HEK293T (cell line): ENCODE results near the gene TMEM132D.

Experiments used
- CTCF ChIA-PET: fragments of 350-600 bp; formaldehyde crosslinking; extraction: SDS; loops from one replicate; lab custom pipeline; 2021; ENCODE audit warnings: antibody characterized with exemption, inconsistent platforms; lab: Yijun Ruan, JAX
- POLR2A ChIA-PET: fragments of 350-600 bp; formaldehyde crosslinking; extraction: SDS; loops from one replicate; lab custom pipeline; 2020; ENCODE audit warnings: antibody characterized with exemption, inconsistent platforms; lab: Yijun Ruan, JAX
- DNase-seq: peaks from one replicate; pipeline ENCODE4 v3.0.0; 2012; ENCODE audit warnings: mixed read lengths; ENCODE audit errors: extremely low spot score
- ARNT ChIP-seq: fragments of 450-650 bp; IDR thresholded peaks from 2 replicates; pipeline ENCODE4 v1.6.1; 2017; ENCODE audit warnings: mild to moderate bottlenecking
- BHLHE40 ChIP-seq: fragments of 450-650 bp; IDR thresholded peaks from 2 replicates; pipeline ENCODE4 v1.6.1; 2016; ENCODE audit warnings: mild to moderate bottlenecking, moderate library complexity, borderline replicate concordance
- CTBP1 ChIP-seq: fragments of 450-650 bp; IDR thresholded peaks from 2 replicates; pipeline ENCODE4 v1.6.1; 2016; ENCODE audit warnings: borderline replicate concordance
- ELF4 ChIP-seq: fragments of 450-650 bp; IDR thresholded peaks from 2 replicates; pipeline ENCODE4 v1.6.1; 2017; ENCODE audit warnings: antibody characterized with exemption
- FOXA1 ChIP-seq: fragments of 450-650 bp; IDR thresholded peaks from 2 replicates; pipeline ENCODE4 v1.6.1; 2016; ENCODE audit warnings: mild to moderate bottlenecking
- FOXK2 ChIP-seq: fragments of 450-650 bp; IDR thresholded peaks from 2 replicates; pipeline ENCODE4 v1.6.1; 2016; ENCODE audit warnings: mild to moderate bottlenecking
- FOXM1 ChIP-seq: fragments of 450-650 bp; IDR thresholded peaks from 2 replicates; pipeline ENCODE4 v1.6.1; 2017; ENCODE audit warnings: mild to moderate bottlenecking, borderline replicate concordance
- HDGF ChIP-seq: fragments of 450-650 bp; IDR thresholded peaks from 2 replicates; pipeline ENCODE4 v1.6.1; 2017; ENCODE audit warnings: antibody characterized with exemption, borderline replicate concordance
- L3MBTL2 ChIP-seq: fragments of 450-650 bp; conservative IDR thresholded peaks from 2 replicates; pipeline ENCODE4 v1.6.1; 2016; ENCODE audit warnings: mild to moderate bottlenecking
- LEF1 ChIP-seq: fragments of 450-650 bp; IDR thresholded peaks from 2 replicates; pipeline ENCODE4 v1.6.1; 2017; ENCODE audit warnings: mild to moderate bottlenecking, borderline replicate concordance
- NFRKB ChIP-seq: fragments of 450-650 bp; IDR thresholded peaks from 2 replicates; pipeline ENCODE4 v1.6.1; 2016; ENCODE audit warnings: mild to moderate bottlenecking, moderate library complexity
- PKNOX1 ChIP-seq: fragments of 450-650 bp; IDR thresholded peaks from 2 replicates; pipeline ENCODE4 v1.6.1; 2016
- SP1 ChIP-seq: fragments of 450-650 bp; IDR thresholded peaks from 2 replicates; pipeline ENCODE4 v1.6.1; 2017
- SUZ12 ChIP-seq: fragments of 450-650 bp; IDR thresholded peaks from 2 replicates; pipeline ENCODE4 v1.6.1; 2016; ENCODE audit warnings: mild to moderate bottlenecking
- TARDBP ChIP-seq: fragments of 450-650 bp; IDR thresholded peaks from 2 replicates; pipeline ENCODE4 v1.6.1; 2016
- ZNF384 ChIP-seq: fragments of 450-650 bp; IDR thresholded peaks from 2 replicates; pipeline ENCODE4 v1.6.1; 2016

TMEM132D gene

DNA sequence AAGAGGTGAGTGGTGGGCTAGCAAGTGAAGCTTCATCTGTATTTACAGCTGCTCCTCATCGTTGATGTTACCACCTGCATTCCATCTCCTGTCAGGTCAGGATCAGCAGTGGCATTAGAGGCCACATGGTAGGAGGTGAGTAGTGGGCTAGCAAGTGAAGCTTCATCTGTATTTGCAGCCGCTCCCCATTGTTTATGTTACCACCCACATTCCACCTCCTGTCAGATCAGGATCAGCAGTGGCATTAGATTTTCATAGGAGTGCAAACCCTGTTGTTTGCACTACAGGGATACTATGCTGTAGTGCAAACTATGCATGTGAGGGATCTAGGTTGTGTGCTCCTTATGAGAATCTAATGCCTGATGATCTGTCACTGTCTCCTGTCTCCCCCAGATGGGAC lies 531.5 kb downstream of the TMEM132D start:
- TF ChIP-seq CTBP1 (no peak), L3MBTL2 (no peak), ELF4 (no peak), SUZ12 (no peak), HDGF (no peak), FOXA1 (no peak), NFRKB (no peak), PKNOX1 (no peak), FOXM1 (no peak), ZNF384 (no peak), SP1 (no peak), BHLHE40 (no peak), FOXK2 (no peak), LEF1 (no peak)
- no peak for DNase-seq
- ChIA-PET CTCF (no interaction called here), POLR2A (no interaction called here)

DNA sequence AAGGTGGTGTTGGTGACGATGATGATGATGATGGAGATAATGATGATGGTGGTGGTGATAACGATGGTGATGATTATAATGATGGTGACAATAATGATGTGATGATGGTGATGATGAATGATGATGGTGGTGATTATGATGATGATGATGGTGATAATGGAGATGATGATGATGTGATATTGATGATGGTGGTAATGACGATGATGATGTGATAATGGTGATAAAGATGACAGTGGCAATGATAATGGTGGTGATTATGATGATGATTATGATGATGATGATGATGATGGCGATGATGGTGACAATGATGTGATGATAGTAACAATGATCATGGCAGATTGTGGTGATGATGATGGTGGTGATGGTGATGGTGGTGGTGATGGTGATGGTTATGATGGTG lies 532.6 kb downstream of the TMEM132D start:
- no peak for DNase-seq
- TF ChIP-seq FOXM1 (no peak), L3MBTL2 (no peak), ELF4 (no peak), FOXA1 (no peak), HDGF (no peak), NFRKB (no peak), BHLHE40 (no peak), SUZ12 (no peak)
- CTCF ChIA-PET, result no interaction called here
- POLR2A ChIA-PET, result no interaction called here

DNA sequence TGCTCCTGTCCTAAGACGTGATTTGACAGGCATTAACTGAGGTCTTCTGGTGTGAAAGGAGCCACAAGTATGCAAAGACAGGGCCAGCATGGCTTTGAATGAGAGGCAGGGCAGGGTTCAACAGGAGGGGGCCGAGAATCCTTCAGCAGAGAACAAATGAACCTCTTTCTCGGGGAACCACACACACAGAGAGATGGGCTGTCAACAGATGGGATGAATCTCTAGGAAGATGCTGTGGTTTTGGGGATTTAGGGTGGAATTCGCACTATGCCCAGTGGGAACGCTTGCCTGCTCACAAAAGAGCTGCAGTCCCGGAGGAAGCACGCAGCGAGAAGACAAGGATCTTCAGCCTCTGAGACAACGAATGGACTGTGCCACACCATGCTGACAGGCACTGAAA lies 537.2 kb downstream of the TMEM132D start:
- TF ChIP-seq BHLHE40, result no peak
- no peak for TF ChIP-seq FOXM1
- no peak for TF ChIP-seq FOXA1
- no peak for TF ChIP-seq ELF4
- no peak for TF ChIP-seq TARDBP
- no peak for TF ChIP-seq ZNF384
- ChIA-PET CTCF (no interaction called here), POLR2A (no interaction called here)
- DNase-seq, result no peak

DNA sequence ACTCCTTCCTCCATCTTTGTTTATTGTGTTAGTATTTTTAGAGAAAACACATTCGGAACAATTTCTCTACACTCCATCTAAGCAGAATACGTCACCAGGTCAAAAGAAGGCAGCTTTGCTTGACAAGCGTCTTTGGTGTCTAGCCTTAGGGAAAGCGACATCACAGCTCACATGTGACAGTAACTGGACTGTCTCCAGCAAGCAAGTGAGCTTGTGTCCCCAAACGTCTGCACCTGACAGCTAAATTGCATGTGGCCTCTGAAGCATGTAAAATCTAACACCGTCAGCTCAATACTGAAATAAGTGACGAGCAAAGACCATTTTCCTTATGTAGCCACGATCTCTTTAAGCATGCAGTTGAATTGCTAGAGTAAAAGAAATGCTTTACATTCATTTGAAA lies 540.8 kb downstream of the TMEM132D start:
- TF ChIP-seq TARDBP, result no peak
- no peak for TF ChIP-seq SP1
- no peak for TF ChIP-seq L3MBTL2
- TF ChIP-seq FOXM1, result no peak
- no peak for TF ChIP-seq ZNF384
- no peak for TF ChIP-seq HDGF
- TF ChIP-seq ELF4, result no peak
- no peak for TF ChIP-seq LEF1
- TF ChIP-seq FOXA1, result no peak
- TF ChIP-seq SUZ12, result no peak
- TF ChIP-seq ARNT, result no peak
- no peak for TF ChIP-seq CTBP1
- TF ChIP-seq BHLHE40, result no peak
- TF ChIP-seq PKNOX1, result no peak
- ChIA-PET CTCF (no interaction called here), POLR2A (no interaction called here)
- no peak for DNase-seq

- no peak for DNase-seq
- POLR2A ChIA-PET, result no interaction called here
These were observed 546.6 kb downstream of the TMEM132D start for GRCh38 chr12:129357233-129357632.

GRCh38 chr12:129351481-129351880 lies 552.3 kb downstream of the TMEM132D start:
- TF ChIP-seq PKNOX1, result no peak
- TF ChIP-seq SP1, result no peak
- no peak for TF ChIP-seq CTBP1
- TF ChIP-seq L3MBTL2, result no peak
- no peak for TF ChIP-seq FOXA1
- no peak for TF ChIP-seq FOXK2
- TF ChIP-seq ARNT, result no peak
- TF ChIP-seq TARDBP, result no peak
- TF ChIP-seq HDGF, result no peak
- TF ChIP-seq NFRKB, result no peak
- TF ChIP-seq LEF1, result no peak
- ChIA-PET POLR2A (no interaction called here), CTCF (no interaction called here)
- DNase-seq, result no peak

More at GRCh38 chr12:129357233-129357632, 546.6 kb downstream of the TMEM132D start:
- TF ChIP-seq FOXM1, result no peak
- no peak for TF ChIP-seq LEF1
- no peak for TF ChIP-seq CTBP1
- CTCF ChIA-PET, result no interaction called here

DNA sequence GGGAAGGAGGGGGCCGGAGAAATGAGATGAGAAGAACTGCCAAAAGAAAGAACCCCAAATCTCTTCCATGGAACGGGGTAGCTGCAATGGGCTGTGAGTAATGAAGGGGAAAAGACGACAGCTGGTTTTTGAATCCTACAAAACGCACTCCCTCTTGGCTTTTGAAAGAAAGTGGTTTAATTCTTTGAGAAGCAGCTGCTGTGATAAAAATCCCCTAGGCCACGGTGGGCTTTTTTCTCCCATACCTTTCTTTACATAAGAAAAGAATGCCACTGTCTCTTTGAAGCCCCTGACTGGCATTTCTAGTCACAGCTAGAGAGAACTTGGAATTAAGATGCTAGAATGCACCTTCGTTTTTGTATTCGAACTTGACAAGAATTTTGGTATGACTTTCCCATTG lies 564.5 kb downstream of the TMEM132D start:
- ChIA-PET POLR2A (no interaction called here), CTCF (no interaction called here)
- TF ChIP-seq BHLHE40 (no peak), CTBP1 (no peak), NFRKB (no peak)
- no peak for DNase-seq
